Stimulated activated CD8-positive, alpha-beta memory T cell treated with anti-CD3 and anti-CD28 coated beads, Interleukin-7, amount 100 ng/mL, for 48 hours (primary cell): ENCODE measurements around the gene LRCH3.

Experiments used
- DNase-seq, 2 donors: peaks; one replicate each; pipeline ENCODE4 v3.0.0-alpha.2; 2020; ENCODE audit warnings: low read depth in 1 of 2; ENCODE audit errors: extremely low read depth in 1 of 2

The LRCH3 gene

GRCh38 chr3:197833930-197834715, 43.1 kb downstream of the LRCH3 start:
- no peak for DNase-seq

- DNase-seq: no peak
Observed at GRCh38 chr3:197835509-197835908, 44.5 kb downstream of the LRCH3 start.

DNA sequence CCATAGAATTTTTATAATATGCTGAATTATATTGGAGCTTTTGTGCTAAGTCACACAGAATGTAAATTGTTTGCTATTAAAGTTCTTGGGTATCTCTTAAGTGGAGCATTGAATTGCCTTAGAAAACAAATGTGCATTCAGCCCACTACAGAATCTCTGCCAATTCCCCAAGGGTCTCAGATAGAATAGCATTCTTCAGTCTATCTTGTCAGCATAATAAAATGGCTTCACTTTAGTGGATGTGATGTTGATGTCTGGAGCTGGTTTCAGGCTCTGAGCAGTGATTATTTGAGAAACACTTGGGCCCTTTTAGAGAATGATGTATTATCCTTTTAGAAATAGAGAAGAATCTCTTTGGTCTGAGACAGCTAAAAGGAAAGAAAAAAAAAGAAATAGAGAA, 45.2 kb downstream of the LRCH3 start:
- no peak for DNase-seq

- no peak for DNase-seq
Observed at GRCh38 chr3:197837282-197837681, 46.2 kb downstream of the LRCH3 start.

DNA sequence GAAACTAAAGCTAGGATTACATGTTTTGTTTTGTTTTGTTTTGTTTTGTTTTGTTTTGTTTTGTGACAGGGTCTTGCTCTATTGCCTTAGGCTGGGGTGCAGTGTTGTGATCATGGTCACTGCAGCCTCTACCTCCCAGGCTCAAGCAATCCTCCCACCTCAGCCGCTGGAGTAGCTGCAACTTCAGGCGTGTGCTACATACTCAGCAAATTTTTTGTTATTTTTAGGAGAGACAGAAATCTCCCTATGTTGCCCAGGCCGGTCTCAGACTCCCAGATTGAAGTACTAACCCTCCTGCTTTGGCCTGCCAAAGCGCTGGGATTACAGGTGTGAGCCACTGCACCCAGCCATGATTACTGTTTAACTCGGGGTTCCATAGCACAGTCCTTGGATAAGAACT, 50.7 kb downstream of the LRCH3 start:
- DNase-seq: no peak

- no peak for DNase-seq
Observed at GRCh38 chr3:197846491-197846890, 55.4 kb downstream of the LRCH3 start.

- no peak for DNase-seq
Observed at GRCh38 chr3:197847866-197848401, 56.9 kb downstream of the LRCH3 start.

GRCh38 chr3:197854596-197855343, 63.7 kb downstream of the LRCH3 start:
- DNase-seq: no peak

DNA sequence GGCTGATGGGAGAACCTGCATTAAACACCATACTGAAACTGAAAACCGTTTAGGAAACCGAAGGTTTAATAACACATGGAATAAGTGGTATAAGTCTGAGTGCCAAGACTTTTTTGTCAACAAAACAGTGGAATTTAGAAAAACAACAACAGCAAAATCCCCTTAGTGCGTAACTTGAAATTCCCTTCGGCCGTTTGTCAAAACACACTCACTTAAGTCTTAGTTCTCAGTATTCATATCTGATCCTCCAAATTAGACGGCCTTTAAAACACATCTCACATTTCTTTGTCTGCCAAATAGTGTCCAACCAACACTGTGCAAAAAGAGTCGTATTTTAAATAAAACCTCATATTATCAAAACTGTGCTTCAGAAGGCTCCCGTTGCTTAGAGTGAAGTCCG, 64.5 kb downstream of the LRCH3 start:
- no peak for DNase-seq

- DNase-seq: no peak
Observed at GRCh38 chr3:197856199-197856816, 65.3 kb downstream of the LRCH3 start.

DNA sequence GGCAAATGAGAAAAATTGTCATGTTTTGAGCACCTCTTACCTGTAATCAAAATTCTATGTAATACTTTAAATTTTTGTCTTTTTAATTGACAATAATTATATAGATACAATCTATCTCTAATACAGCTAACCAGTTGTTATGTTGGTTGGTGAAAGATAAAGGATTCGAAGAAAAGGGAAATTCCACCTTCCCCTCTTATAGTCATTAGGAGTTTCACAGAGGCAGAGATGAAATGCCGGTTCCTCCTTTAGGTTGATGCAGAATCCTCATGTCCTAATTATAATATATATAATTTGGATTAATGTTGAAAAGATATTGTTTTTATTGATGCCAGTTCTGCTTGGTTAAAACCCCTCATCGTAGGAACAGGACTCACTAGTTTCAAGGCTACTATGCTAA, 67.1 kb downstream of the LRCH3 start:
- DNase-seq: no peak

DNA sequence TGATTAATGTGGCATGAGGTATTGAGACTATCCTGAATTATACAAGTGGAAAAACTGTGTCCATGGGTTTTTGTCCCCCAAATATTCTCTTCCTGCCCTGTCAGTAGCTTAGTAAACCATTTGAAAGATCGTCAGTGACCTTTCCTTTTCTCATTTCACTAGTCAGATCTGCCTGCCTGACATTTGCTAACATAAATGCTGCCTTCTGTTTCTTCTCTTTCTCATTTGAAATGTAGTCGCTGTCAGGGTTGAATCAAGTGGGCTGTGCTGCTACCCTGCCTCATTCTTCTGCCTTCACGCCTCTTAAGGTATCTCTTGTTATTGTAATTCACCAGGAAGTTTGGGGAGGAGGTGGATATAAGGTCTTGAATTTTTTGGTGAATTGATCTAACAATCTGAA, 67.5 kb downstream of the LRCH3 start:
- no peak for DNase-seq

DNA sequence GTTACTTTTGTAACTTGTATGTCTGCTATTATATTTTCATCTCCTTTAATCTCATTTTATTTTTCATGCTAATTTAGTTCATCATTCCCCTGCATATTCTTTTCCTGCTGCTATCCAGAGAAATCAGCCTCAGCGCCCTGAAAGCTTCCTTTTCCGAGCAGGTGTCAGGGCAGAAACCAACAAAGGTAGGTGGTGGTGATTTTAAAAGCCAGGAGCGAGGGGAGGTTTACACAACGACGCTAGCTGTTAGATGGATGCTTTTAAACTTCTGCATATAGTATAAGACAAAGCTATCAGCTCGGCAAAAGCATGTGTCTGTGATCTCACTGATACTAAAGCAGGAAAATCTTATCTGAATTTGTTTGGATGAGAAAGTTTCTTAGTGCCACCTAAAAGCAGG, 75.0 kb downstream of the LRCH3 start:
- no peak for DNase-seq

- DNase-seq: no peak
Observed at GRCh38 chr3:197873329-197873728, 82.3 kb downstream of the LRCH3 start.

GRCh38 chr3:197874064-197874463, 83.0 kb downstream of the LRCH3 start:
- no peak for DNase-seq

DNA sequence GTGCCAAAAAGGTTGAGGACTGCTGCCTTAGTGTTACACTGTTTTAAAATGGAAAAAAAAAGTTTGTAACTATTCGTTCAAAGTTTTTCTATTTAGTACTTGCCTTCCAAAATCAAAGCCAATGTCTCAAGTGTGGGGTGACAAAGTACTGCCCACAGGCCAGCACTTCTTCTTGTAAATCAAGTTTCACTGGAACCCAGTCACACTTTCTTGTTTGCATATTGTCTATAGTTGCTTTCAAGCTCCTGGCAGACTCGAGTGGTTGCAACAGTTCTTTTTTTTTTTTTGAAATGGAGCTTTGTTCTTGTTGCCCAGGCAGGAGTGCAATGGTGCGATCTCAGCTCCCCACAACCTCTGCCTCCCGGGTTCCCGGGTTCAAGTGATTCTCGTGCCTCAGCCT, 83.6 kb downstream of the LRCH3 start:
- no peak for DNase-seq

DNA sequence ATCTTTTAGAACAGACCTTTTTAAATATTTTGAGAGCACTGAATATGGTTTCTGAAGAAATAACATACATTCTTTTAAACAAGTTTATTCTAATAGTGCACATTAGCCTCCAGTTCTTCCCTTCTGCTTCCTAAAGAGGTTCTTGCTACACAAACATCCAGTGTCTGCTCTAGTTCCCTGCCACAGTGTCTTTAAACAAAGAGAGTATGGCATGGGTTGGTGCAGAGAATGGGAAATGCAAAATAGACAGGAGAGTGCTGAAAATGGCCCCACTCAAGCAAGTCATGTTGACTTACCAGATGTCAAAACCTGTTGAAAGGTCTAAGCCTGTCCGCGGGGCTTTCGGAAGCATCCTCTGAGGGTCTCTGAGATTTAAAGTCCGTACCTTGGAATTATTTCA, 86.8 kb downstream of the LRCH3 start:
- DNase-seq: no peak

- DNase-seq: peak; percentile 63 to 90
Observed at GRCh38 chr3:197878427-197878826, 87.4 kb downstream of the LRCH3 start.

DNA sequence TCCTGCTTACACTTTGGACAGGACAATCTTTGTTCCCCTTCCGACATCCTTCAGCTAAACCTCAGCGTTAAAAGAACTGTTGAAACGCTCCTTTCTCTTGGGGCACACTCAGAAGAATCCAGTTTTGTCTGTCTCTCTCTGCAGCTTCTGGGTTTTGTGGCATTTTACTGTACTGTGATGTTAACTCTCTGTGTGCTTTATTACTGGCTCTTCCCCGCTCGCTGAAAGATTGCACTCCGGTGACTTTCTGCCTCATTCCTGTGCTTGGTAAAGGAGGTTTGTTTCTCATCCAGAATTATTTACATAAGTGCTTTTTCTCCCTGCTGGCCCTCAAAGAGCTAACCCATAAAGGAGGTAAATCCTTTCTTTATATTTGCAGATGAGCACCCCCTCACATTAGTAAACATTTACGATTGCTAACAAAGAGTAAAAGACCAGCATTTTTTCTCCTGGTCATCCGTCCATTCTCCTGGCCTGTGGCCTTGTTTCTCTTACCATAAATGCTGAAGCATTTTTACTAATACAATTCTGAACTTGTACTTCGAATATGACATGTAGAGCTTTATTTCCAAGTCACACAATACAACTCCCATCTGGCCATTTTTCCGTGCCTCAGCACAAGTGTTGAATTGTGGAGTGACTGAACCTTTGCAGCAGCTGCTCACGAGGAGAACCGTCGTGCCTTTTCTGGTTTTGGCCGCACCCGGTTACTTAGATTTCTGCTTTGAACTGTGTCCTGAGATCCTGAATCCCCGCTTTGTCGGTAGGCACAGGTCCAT, 89.6 kb downstream of the LRCH3 start:
- no peak for DNase-seq

DNA sequence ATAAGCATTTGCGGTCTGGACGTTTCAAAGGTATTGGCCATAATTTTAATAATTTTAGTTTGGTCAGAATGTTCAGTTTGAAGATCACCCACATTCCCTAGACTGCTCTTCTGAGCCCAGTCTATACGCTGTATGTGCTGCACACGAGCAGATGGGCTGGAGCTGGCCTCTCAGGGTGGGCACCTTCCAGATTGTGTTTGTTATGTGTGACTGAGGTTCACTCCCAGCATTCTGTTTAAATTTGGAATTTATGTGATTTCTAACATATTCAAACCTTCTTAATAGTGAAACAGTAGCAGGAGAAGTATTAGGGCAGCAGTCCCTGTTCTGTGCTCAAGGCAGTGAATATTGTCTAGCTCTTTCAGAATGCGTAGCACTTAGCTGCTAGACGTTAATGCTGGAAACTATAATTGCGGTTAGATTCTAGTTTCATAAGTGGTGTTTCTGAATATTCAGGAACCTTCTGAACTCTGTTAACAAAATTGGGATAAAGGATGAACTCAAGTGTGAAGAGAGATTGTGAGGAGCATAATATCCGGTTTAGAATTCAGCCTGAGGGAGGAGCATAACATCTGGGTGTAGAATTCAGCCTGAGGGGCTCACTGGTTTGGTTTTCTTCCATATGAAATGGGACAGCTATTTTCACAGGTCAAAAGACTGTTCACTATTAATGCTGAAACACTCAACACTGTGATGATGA, 90.4 kb downstream of the LRCH3 start:
- DNase-seq: no peak
